Mammary epithelial cell (primary cell): ENCODE measurements around the gene PACSIN3.

Experiments used
- CTCF ChIP-seq, 2 donors: IDR thresholded peaks in 1 of 2; conservative IDR thresholded peaks in 1 of 2; 2 replicates each; pipeline ENCODE4 v1.5.1; 2011 to 2012; ENCODE audit warnings: inconsistent platforms in 2 of 2, low read length in 2 of 2, mild to moderate bottlenecking in 2 of 2, control low read depth in 1 of 2, low read depth in 1 of 2; ENCODE audit not compliant: insufficient read depth in 1 of 2; ENCODE audit errors: extremely low read depth in 1 of 2
- EZH2 ChIP-seq: IDR thresholded peaks from 2 replicates; pipeline ENCODE4 v1.6.1; 2012; ENCODE audit warnings: low read length, inconsistent platforms, borderline replicate concordance

- TF ChIP-seq CTCF (conservative IDR thresholded peaks at IDR 0.05 in 1 of 2, IDR thresholded peaks at IDR 0.05 in 1 of 2; ENCODE audit: extremely low read depth in 1 of 2, insufficient read depth in 1 of 2, low read depth in 1 of 2, low read length in 2 of 2): no peak
- no peak for TF ChIP-seq EZH2
These were observed 55.7 kb downstream of the PACSIN3 start for GRCh38 chr11:47130543-47130942.
